Measurements from ENCODE around the gene NDUFAF2.

NDUFAF2 gene

GRCh38 chr5:60955239-60955638 lies 10.2 kb downstream of the NDUFAF2 start:
- H3K4me1 ChIP-seq (ENCODE audit: control insufficient read depth in 5 of 5, insufficient read depth in 5 of 5, low read length in 5 of 5), result no peaks in the 10 kb centered on the region
- no peaks in the 10 kb centered on the region for H3K27me3 ChIP-seq (ENCODE audit: control insufficient read depth in 5 of 5, insufficient read depth in 4 of 5, low read length in 5 of 5)
- H3K9me3 ChIP-seq (ENCODE audit: control insufficient read depth in 5 of 5, low read length in 5 of 5), result peaks cover 0 to 4% (median 4%) of the 10 kb centered on the region in 5 donors
- H3K36me3 ChIP-seq (ENCODE audit: control insufficient read depth in 5 of 5, insufficient read depth in 5 of 5, low read length in 5 of 5), result no peaks in the 10 kb centered on the region
- no peak overlapping the region for H3K9ac ChIP-seq (ENCODE audit: low read length in 5 of 5)
- H3K27ac ChIP-seq (ENCODE audit: low read depth, low read length), result no peak overlapping the region
- H3K4me3 ChIP-seq (ENCODE audit: low read depth in 1 of 5, low read length in 5 of 5), result no peak overlapping the region

DNA sequence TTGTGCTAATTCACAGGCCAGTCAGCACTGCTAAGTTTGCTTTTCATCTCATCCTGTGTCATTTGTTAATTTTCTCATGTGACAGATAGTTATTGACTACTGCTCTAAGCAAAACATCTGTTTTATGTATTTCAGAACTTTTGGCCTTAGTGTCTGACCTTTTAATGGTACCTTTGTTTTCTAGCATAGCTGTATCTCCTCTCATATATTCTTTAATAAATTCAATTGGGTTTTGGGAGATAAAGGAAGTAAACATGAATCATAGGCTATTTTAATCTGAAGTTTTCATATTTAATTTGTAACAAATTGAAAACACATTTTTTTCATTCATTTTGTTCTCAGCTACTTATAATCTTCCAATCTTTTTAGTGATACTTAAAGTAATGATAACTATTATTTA lies 13.1 kb downstream of the NDUFAF2 start:
- Histone ChIP-seq H3K27me3 (ENCODE audit: control insufficient read depth in 5 of 5, insufficient read depth in 4 of 5, low read length in 5 of 5) (no peaks in the 10 kb centered on the region), H3K9ac (ENCODE audit: low read length in 5 of 5) (no peak overlapping the region), H3K36me3 (ENCODE audit: control insufficient read depth in 5 of 5, insufficient read depth in 5 of 5, low read length in 5 of 5) (no peaks in the 10 kb centered on the region), H3K27ac (ENCODE audit: low read depth, low read length) (no peak overlapping the region), H3K4me1 (ENCODE audit: control insufficient read depth in 5 of 5, insufficient read depth in 5 of 5, low read length in 5 of 5) (peaks cover 0 to under 1% (median 0%) of the 10 kb centered on the region in 5 donors), H3K9me3 (ENCODE audit: control insufficient read depth in 5 of 5, low read length in 5 of 5) (peaks cover 0 to 4% (median 4%) of the 10 kb centered on the region in 5 donors), H3K4me3 (ENCODE audit: low read depth in 1 of 5, low read length in 5 of 5) (no peak overlapping the region)

DNA sequence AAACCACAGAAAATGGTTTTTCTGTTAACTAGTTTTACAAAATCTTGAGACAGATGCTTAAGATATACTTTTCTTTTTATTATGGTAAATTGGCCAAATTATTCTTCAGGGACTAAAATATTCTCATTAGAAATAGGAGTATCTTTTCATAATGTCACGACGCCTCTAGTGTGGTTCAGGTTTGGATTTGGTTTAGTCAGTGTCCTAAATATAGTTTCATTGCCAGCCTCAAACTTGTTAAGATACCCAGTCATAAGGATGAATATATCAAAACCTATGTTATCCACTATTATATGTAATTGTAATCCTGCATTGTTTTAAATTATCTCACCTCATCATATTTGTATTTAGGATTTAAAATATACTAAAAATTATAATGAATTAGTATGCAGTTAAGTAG lies 13.7 kb downstream of the NDUFAF2 start:
- Histone ChIP-seq H3K36me3 (ENCODE audit: control insufficient read depth in 5 of 5, insufficient read depth in 5 of 5, low read length in 5 of 5) (no peaks in the 10 kb centered on the region), H3K27ac (ENCODE audit: low read depth, low read length) (no peak overlapping the region), H3K4me3 (ENCODE audit: low read depth in 1 of 5, low read length in 5 of 5) (no peak overlapping the region), H3K4me1 (ENCODE audit: control insufficient read depth in 5 of 5, insufficient read depth in 5 of 5, low read length in 5 of 5) (peaks cover 0 to 7% (median 4%) of the 10 kb centered on the region in 5 donors), H3K9me3 (ENCODE audit: control insufficient read depth in 5 of 5, low read length in 5 of 5) (peaks cover 0 to 4% (median 4%) of the 10 kb centered on the region in 5 donors), H3K9ac (ENCODE audit: low read length in 5 of 5) (no peak overlapping the region), H3K27me3 (ENCODE audit: control insufficient read depth in 5 of 5, insufficient read depth in 4 of 5, low read length in 5 of 5) (no peaks in the 10 kb centered on the region)

DNA sequence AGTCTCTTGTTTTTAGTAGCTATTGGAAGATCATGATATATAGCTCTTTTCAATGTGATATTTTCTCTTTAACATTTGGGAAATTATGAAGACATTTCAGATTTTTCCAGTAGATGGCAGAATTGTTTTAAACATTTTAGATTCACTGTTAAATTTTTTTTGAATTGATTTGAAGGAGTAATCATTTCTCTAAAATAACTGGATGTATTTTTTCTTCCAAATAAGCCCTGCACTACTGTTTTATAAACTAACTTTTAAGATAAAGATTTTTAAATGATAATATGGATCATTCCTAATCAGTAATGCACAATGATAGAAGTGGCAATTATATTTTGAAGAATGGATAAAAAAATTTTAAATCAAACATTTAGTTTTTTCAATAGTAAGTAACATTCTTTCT lies 14.2 kb downstream of the NDUFAF2 start:
- Histone ChIP-seq H3K4me3 (ENCODE audit: low read depth in 1 of 5, low read length in 5 of 5) (no peak overlapping the region), H3K4me1 (ENCODE audit: control insufficient read depth in 5 of 5, insufficient read depth in 5 of 5, low read length in 5 of 5) (peaks cover 0 to 10% (median 4%) of the 10 kb centered on the region in 5 donors), H3K9ac (ENCODE audit: low read length in 5 of 5) (no peak overlapping the region), H3K36me3 (ENCODE audit: control insufficient read depth in 5 of 5, insufficient read depth in 5 of 5, low read length in 5 of 5) (no peaks in the 10 kb centered on the region), H3K9me3 (ENCODE audit: control insufficient read depth in 5 of 5, low read length in 5 of 5) (peaks cover 0 to 4% (median 4%) of the 10 kb centered on the region in 5 donors), H3K27me3 (ENCODE audit: control insufficient read depth in 5 of 5, insufficient read depth in 4 of 5, low read length in 5 of 5) (no peaks in the 10 kb centered on the region), H3K27ac (ENCODE audit: low read depth, low read length) (no peak overlapping the region)

DNA sequence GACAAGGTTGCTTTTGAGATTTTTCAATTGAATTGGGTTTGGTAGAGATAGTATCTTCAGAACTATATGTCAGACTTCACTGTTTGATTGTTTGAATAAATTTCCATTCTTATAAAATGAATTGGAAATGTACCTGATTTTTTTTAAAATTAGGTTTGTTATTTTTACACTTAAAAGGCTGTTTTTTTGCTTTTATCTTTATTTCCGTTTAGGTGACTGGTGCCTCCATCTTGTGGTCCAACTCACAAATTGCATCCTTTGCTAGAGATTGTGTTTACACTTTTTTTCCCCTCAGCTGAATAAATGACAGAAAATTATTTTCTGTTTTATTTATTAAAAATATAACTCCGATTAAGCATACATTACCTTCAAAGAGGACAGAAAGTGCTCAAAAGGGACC lies 15.6 kb downstream of the NDUFAF2 start:
- Histone ChIP-seq H3K4me1 (ENCODE audit: control insufficient read depth in 5 of 5, insufficient read depth in 5 of 5, low read length in 5 of 5) (peaks cover 0 to 10% (median 4%) of the 10 kb centered on the region in 5 donors), H3K27me3 (ENCODE audit: control insufficient read depth in 5 of 5, insufficient read depth in 4 of 5, low read length in 5 of 5) (no peaks in the 10 kb centered on the region), H3K27ac (ENCODE audit: low read depth, low read length) (no peak overlapping the region), H3K9ac (ENCODE audit: low read length in 5 of 5) (no peak overlapping the region), H3K9me3 (ENCODE audit: control insufficient read depth in 5 of 5, low read length in 5 of 5) (no peaks in the 10 kb centered on the region), H3K4me3 (ENCODE audit: low read depth in 1 of 5, low read length in 5 of 5) (no peak overlapping the region), H3K36me3 (ENCODE audit: control insufficient read depth in 5 of 5, insufficient read depth in 5 of 5, low read length in 5 of 5) (no peaks in the 10 kb centered on the region)

- peaks cover 0 to 10% (median 4%) of the 10 kb centered on the region in 5 donors for H3K4me1 ChIP-seq (ENCODE audit: control insufficient read depth in 5 of 5, insufficient read depth in 5 of 5, low read length in 5 of 5)
- no peak overlapping the region for H3K9ac ChIP-seq (ENCODE audit: low read length in 5 of 5)
- no peak overlapping the region for H3K27ac ChIP-seq (ENCODE audit: low read depth, low read length)
- H3K9me3 ChIP-seq (ENCODE audit: control insufficient read depth in 5 of 5, low read length in 5 of 5), result peaks cover 3 to 4% (median 3%) of the 10 kb centered on the region in 5 donors
- H3K27me3 ChIP-seq (ENCODE audit: control insufficient read depth in 5 of 5, insufficient read depth in 4 of 5, low read length in 5 of 5), result no peaks in the 10 kb centered on the region
- H3K36me3 ChIP-seq (ENCODE audit: control insufficient read depth in 5 of 5, insufficient read depth in 5 of 5, low read length in 5 of 5), result no peaks in the 10 kb centered on the region
- no peak overlapping the region for H3K4me3 ChIP-seq (ENCODE audit: low read depth in 1 of 5, low read length in 5 of 5)
These were observed 16.7 kb downstream of the NDUFAF2 start for GRCh38 chr5:60961685-60962084.

GRCh38 chr5:60972231-60972630 lies 27.2 kb downstream of the NDUFAF2 start:
- no peaks in the 10 kb centered on the region for H3K4me1 ChIP-seq (ENCODE audit: control insufficient read depth in 5 of 5, insufficient read depth in 5 of 5, low read length in 5 of 5)
- H3K27me3 ChIP-seq (ENCODE audit: control insufficient read depth in 5 of 5, insufficient read depth in 4 of 5, low read length in 5 of 5), result no peaks in the 10 kb centered on the region
- H3K36me3 ChIP-seq (ENCODE audit: control insufficient read depth in 5 of 5, insufficient read depth in 5 of 5, low read length in 5 of 5), result no peaks in the 10 kb centered on the region
- H3K9ac ChIP-seq (ENCODE audit: low read length in 5 of 5), result no peak overlapping the region
- H3K9me3 ChIP-seq (ENCODE audit: control insufficient read depth in 5 of 5, low read length in 5 of 5), result peaks cover 0 to 11% (median 2%) of the 10 kb centered on the region in 5 donors
- no peak overlapping the region for H3K27ac ChIP-seq (ENCODE audit: low read depth, low read length)
- H3K4me3 ChIP-seq (ENCODE audit: low read depth in 1 of 5, low read length in 5 of 5), result no peak overlapping the region

DNA sequence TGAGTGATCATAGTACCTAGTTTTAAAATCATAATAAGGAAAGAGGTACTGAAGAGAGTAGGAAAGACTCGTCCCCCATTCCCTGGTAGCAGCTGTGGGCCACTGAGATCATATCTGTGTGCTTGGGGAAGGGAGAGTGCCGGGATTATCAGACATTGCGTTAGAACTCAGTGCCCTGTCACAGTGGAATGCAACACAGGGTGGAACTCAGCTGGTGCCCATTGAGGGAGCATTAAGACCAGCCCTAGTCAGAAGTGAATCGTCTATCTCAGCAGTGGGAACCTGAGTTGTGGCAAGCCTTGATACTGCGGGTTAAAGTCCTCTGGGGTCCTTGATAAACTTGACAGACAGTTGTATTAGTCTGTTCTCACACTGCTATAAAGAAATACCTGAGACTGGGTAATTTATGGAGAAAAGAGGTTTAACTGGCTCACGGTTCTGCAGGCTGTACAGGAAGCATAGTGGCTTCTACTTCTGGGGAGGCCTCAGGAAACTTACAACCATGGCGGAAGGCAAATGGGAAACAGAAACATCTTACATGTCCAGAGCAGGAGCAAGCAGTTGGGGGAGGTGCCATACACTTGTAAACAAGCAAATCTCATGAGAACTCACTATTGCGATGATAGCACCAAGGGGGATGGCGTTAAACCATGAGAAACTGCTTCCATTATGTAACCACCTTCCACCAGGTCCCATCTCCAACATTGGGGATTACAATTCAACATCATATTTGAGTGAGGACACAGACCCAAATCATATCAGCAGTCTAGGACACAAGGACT lies 33.1 kb downstream of the NDUFAF2 start:
- H3K9me3 ChIP-seq (ENCODE audit: control insufficient read depth in 5 of 5, low read length in 5 of 5), result peaks cover 0 to 3% (median 0%) of the 10 kb centered on the region in 5 donors
- H3K36me3 ChIP-seq (ENCODE audit: control insufficient read depth in 5 of 5, insufficient read depth in 5 of 5, low read length in 5 of 5), result no peaks in the 10 kb centered on the region
- no peak overlapping the region for H3K4me3 ChIP-seq (ENCODE audit: low read depth in 1 of 5, low read length in 5 of 5)
- H3K9ac ChIP-seq (ENCODE audit: low read length in 5 of 5), result no peak overlapping the region
- H3K27ac ChIP-seq (ENCODE audit: low read depth, low read length), result no peak overlapping the region
- no peaks in the 10 kb centered on the region for H3K27me3 ChIP-seq (ENCODE audit: control insufficient read depth in 5 of 5, insufficient read depth in 4 of 5, low read length in 5 of 5)
- H3K4me1 ChIP-seq (ENCODE audit: control insufficient read depth in 5 of 5, insufficient read depth in 5 of 5, low read length in 5 of 5), result no peaks in the 10 kb centered on the region

DNA sequence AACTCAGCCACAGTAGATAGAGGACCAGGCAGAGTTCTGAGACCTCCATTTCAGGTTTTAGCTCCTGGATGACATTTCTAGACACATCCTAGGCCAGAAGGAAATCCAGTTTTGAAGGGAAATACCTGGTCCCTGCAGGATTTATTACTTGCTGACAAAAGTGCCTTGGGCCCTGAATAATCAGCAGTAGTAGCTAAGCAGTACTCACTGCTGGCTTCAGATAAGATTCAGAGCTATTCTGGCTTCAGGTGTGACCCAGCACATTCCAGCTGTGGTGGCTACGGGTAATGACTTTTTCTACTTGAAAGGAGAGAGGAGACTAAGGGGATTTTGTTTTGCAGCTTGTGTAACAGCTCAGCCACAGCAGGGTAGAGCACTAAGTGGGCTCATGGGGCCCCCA lies 34.0 kb downstream of the NDUFAF2 start:
- H3K4me3 ChIP-seq (ENCODE audit: low read depth in 1 of 5, low read length in 5 of 5), result no peak overlapping the region
- peaks cover 0 to 3% (median 0%) of the 10 kb centered on the region in 5 donors for H3K9me3 ChIP-seq (ENCODE audit: control insufficient read depth in 5 of 5, low read length in 5 of 5)
- no peaks in the 10 kb centered on the region for H3K27me3 ChIP-seq (ENCODE audit: control insufficient read depth in 5 of 5, insufficient read depth in 4 of 5, low read length in 5 of 5)
- H3K27ac ChIP-seq (ENCODE audit: low read depth, low read length), result no peak overlapping the region
- no peak overlapping the region for H3K9ac ChIP-seq (ENCODE audit: low read length in 5 of 5)
- H3K4me1 ChIP-seq (ENCODE audit: control insufficient read depth in 5 of 5, insufficient read depth in 5 of 5, low read length in 5 of 5), result no peaks in the 10 kb centered on the region
- no peaks in the 10 kb centered on the region for H3K36me3 ChIP-seq (ENCODE audit: control insufficient read depth in 5 of 5, insufficient read depth in 5 of 5, low read length in 5 of 5)

GRCh38 chr5:60980511-60980910 lies 35.5 kb downstream of the NDUFAF2 start:
- H3K4me3 ChIP-seq (ENCODE audit: low read depth in 1 of 5, low read length in 5 of 5), result no peak overlapping the region
- no peaks in the 10 kb centered on the region for H3K36me3 ChIP-seq (ENCODE audit: control insufficient read depth in 5 of 5, insufficient read depth in 5 of 5, low read length in 5 of 5)
- H3K4me1 ChIP-seq (ENCODE audit: control insufficient read depth in 5 of 5, insufficient read depth in 5 of 5, low read length in 5 of 5), result no peaks in the 10 kb centered on the region
- no peak overlapping the region for H3K9ac ChIP-seq (ENCODE audit: low read length in 5 of 5)
- no peaks in the 10 kb centered on the region for H3K27me3 ChIP-seq (ENCODE audit: control insufficient read depth in 5 of 5, insufficient read depth in 4 of 5, low read length in 5 of 5)
- H3K27ac ChIP-seq (ENCODE audit: low read depth, low read length), result no peak overlapping the region
- H3K9me3 ChIP-seq (ENCODE audit: control insufficient read depth in 5 of 5, low read length in 5 of 5), result peaks cover 0 to 3% (median 0%) of the 10 kb centered on the region in 5 donors
